ENCODE measurements around the gene TESK1.
A peak's percentile ranks its signal among the peaks of the same experiment; 100 is the strongest.
"Not testable (repeated sequence)": the region's sequence is repeated elsewhere in the genome, so short reads cannot be mapped to it uniquely, and the experiment has no call there.

Gene TESK1

GRCh38 chr9:35583521-35583920 is 21.5 kb upstream of the TESK1 start:
- not testable (repeated sequence) for DNase-seq

- DNase-seq = not testable (repeated sequence)
These were observed 20.4 kb upstream of the TESK1 start for GRCh38 chr9:35584681-35585080.

GRCh38 chr9:35588506-35588905 is 16.6 kb upstream of the TESK1 start:
- not testable (repeated sequence) for DNase-seq

- no peak for DNase-seq
These were observed 11.5 kb upstream of the TESK1 start for GRCh38 chr9:35593581-35593980.

- no peak for DNase-seq
These were observed 10.6 kb upstream of the TESK1 start for GRCh38 chr9:35594471-35594870.

GRCh38 chr9:35596907-35597306 is 8.2 kb upstream of the TESK1 start:
- not testable (repeated sequence) for DNase-seq

- DNase-seq = no peak
These were observed 6.0 kb upstream of the TESK1 start for GRCh38 chr9:35598866-35599590.

- no peak for DNase-seq
These were observed 5.1 kb upstream of the TESK1 start for GRCh38 chr9:35599763-35600604.

GRCh38 chr9:35603506-35603985 is 1.5 kb upstream of the TESK1 start:
- DNase-seq = no peak

- peak; percentile 80 for DNase-seq
These were observed 980 bp upstream of the TESK1 start for GRCh38 chr9:35603986-35604577.

- DNase-seq = no peak
These were observed 482 bp downstream of the TESK1 start for GRCh38 chr9:35605351-35606137.

- no peak for DNase-seq
These were observed 1.1 kb downstream of the TESK1 start for GRCh38 chr9:35606138-35606504.

GRCh38 chr9:35606726-35607125 is 1.7 kb downstream of the TESK1 start:
- DNase-seq = no peak

GRCh38 chr9:35608221-35608620 is 3.2 kb downstream of the TESK1 start:
- no peak for DNase-seq

GRCh38 chr9:35609001-35609819 is 4.1 kb downstream of the TESK1 start:
- DNase-seq = no peak

GRCh38 chr9:35609820-35610163 is 4.7 kb downstream of the TESK1 start:
- DNase-seq = no peak

GRCh38 chr9:35611230-35611797 is 6.3 kb downstream of the TESK1 start:
- no peak for DNase-seq

- DNase-seq = not testable (repeated sequence)
These were observed 7.0 kb downstream of the TESK1 start for GRCh38 chr9:35612066-35612465.

GRCh38 chr9:35612843-35613242 is 7.8 kb downstream of the TESK1 start:
- no peak for DNase-seq

- no peak for DNase-seq
These were observed 11.1 kb downstream of the TESK1 start for GRCh38 chr9:35615981-35616680.
